NCI-H2029 (cell line): Measurements from ENCODE around the gene MMP1.
"Not testable (repeated sequence)": the region's sequence is repeated elsewhere in the genome, so short reads cannot be mapped to it uniquely, and the experiment has no call there.

Source experiments
- DNase-seq: peaks from one replicate; lab custom pipeline; 2025; lab: John Stamatoyannopoulos, UW

MMP1 gene

GRCh38 chr11:102760344-102761035, 37.5 kb downstream of the MMP1 start:
- DNase-seq = no peak

- no peak for DNase-seq
Measured at GRCh38 chr11:102757823-102758549, 40.0 kb downstream of the MMP1 start.

- no peak for DNase-seq
Measured at GRCh38 chr11:102753267-102753666, 44.7 kb downstream of the MMP1 start.

GRCh38 chr11:102751673-102752072, 46.3 kb downstream of the MMP1 start:
- DNase-seq = no peak

GRCh38 chr11:102749101-102749722, 48.7 kb downstream of the MMP1 start:
- DNase-seq = no peak

- DNase-seq = not testable (repeated sequence)
Measured at GRCh38 chr11:102746746-102747578, 51.0 kb downstream of the MMP1 start.
